CD1c-positive myeloid dendritic cell (primary cell): ENCODE results near the gene NOS1AP.
A peak's percentile ranks its signal among the peaks of the same experiment; 100 is the strongest.
"Not testable (repeated sequence)": the region's sequence is repeated elsewhere in the genome, so short reads cannot be mapped to it uniquely, and the experiment has no call there.

Experiments
- DNase-seq: peaks from one replicate; pipeline ENCODE4 v3.0.0-alpha.2; 2016; ENCODE audit errors: extremely low spot score

Gene NOS1AP

GRCh38 chr1:162069334-162070093, at the start of gene NOS1AP:
Gene NOS1AP (plus strand): TSS chr1:162069691. CDS start chr1:162070178, 487 bp downstream.
- peak; percentile 84 for DNase-seq

- no peak for DNase-seq
Measured at GRCh38 chr1:162020150-162020549, 49.3 kb upstream of the NOS1AP start.

- DNase-seq = no peak
Measured at GRCh38 chr1:162021124-162021523, 48.4 kb upstream of the NOS1AP start.

- no peak for DNase-seq
Measured at GRCh38 chr1:162022626-162023025, 46.9 kb upstream of the NOS1AP start.

- DNase-seq = no peak
Measured at GRCh38 chr1:162023181-162023546, 46.3 kb upstream of the NOS1AP start.

- peak; percentile 67 for DNase-seq
Measured at GRCh38 chr1:162023547-162024501, 45.7 kb upstream of the NOS1AP start, which contains the start of gene OLFML2B. Gene OLFML2B (minus strand): TSS chr1:162023869. CDS start chr1:162023430, 439 bp downstream.

GRCh38 chr1:162025541-162025940, 44.0 kb upstream of the NOS1AP start:
- peak; percentile 57 for DNase-seq

GRCh38 chr1:162026881-162027280, 42.6 kb upstream of the NOS1AP start:
- DNase-seq = peak; percentile 62

- DNase-seq = peak; percentile 82
Measured at GRCh38 chr1:162028726-162029125, 40.8 kb upstream of the NOS1AP start.

- no peak for DNase-seq
Measured at GRCh38 chr1:162029157-162029556, 40.3 kb upstream of the NOS1AP start.

GRCh38 chr1:162030759-162031280, 38.7 kb upstream of the NOS1AP start:
- DNase-seq = no peak

GRCh38 chr1:162033428-162033827, 36.1 kb upstream of the NOS1AP start:
- DNase-seq = no peak

- peak; percentile 11 for DNase-seq
Measured at GRCh38 chr1:162035241-162035640, 34.2 kb upstream of the NOS1AP start.

GRCh38 chr1:162036163-162036562, 33.3 kb upstream of the NOS1AP start:
- DNase-seq = no peak

- no peak for DNase-seq
Measured at GRCh38 chr1:162038624-162039023, 30.9 kb upstream of the NOS1AP start.

GRCh38 chr1:162040001-162040400, 29.5 kb upstream of the NOS1AP start:
- no peak for DNase-seq

GRCh38 chr1:162040657-162041056, 28.8 kb upstream of the NOS1AP start:
- DNase-seq = no peak

GRCh38 chr1:162042361-162042760, 27.1 kb upstream of the NOS1AP start:
- DNase-seq = no peak

- DNase-seq = peak; percentile 16
Measured at GRCh38 chr1:162046921-162047320, 22.6 kb upstream of the NOS1AP start.

- DNase-seq = not testable (repeated sequence)
Measured at GRCh38 chr1:162053949-162054348, 15.5 kb upstream of the NOS1AP start.

GRCh38 chr1:162055062-162055461, 14.4 kb upstream of the NOS1AP start:
- DNase-seq = no peak

GRCh38 chr1:162056043-162056442, 13.4 kb upstream of the NOS1AP start:
- DNase-seq = peak; percentile 70
